ENCODE measurements around the gene CKM.

CKM gene

DNA sequence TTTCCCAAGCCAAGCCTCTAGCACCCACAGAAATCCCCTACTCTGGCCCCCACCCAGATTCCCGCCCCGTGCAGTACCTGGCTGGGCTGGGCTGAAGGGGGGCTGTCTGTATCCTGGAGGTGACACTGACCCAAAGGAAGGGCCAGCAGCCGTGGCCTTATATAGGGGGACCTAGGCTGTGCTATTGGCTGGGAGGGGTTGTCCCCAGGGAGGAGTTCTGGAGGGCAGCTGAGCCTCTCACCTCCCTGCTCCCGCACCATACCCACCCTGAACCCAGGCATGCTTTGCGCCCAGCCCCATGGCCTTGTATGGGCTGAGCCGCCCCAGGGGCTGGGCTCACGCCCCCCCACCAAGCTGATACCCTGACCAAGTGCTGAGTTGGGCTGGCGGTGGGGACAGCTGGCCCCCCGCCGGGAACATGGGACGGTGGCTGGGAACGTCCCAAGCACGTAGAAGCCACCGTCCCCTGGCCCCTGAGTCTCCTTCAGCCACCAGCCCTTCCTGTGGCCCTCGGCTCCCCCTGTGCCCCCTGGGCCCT lies at the start of gene CKM:
TSS of gene CKM (minus strand) at position 132 of the 538 bp plus-strand sequence. CDS start 3,162 bp downstream, outside the sequence.
- no peak for DNase-seq

DNA sequence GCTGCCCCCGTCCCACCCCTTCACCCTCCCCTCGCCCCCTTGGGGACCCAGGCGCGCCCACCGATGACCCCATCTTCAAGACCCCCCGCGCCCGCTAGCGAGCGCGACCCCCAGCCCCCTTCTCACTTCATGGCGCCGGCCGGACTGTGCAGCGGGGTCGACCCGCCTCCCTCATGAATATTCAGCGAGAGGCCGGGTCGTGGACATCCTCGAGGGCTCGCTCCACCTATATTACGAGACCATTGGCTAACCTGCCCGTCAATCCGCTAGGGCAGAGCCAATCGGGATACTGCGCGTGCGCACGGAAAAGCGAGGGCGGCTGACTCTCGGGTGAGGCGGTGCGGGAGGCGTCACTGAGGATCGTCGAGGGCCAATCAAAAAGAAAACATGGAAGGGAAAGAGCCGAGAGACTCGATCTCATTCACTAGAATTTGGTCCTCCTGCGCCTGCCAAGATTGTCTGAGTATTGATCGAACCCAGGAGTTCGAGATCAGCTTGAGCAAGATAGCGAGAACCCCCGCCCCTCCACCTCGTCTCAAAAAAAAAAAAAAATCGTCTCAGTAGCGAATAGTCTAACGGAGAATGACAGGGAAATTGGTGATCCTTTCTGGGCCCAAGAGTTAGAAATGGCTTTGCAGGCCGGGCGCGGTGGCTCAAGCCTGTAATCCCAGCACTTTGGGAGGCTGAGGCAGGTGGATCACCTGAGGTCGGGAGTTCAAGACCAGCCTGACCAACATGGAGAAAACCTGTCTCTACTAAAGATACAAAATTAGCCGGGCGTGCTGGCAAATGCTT lies 47.9 kb upstream of the CKM start, which contains the start of gene ERCC2:
TSS of gene ERCC2 (minus strand) at position 164 of the 795 bp plus-strand sequence. CDS start at position 131, 33 bp downstream.
- DNase-seq = peak; percentile 95

DNA sequence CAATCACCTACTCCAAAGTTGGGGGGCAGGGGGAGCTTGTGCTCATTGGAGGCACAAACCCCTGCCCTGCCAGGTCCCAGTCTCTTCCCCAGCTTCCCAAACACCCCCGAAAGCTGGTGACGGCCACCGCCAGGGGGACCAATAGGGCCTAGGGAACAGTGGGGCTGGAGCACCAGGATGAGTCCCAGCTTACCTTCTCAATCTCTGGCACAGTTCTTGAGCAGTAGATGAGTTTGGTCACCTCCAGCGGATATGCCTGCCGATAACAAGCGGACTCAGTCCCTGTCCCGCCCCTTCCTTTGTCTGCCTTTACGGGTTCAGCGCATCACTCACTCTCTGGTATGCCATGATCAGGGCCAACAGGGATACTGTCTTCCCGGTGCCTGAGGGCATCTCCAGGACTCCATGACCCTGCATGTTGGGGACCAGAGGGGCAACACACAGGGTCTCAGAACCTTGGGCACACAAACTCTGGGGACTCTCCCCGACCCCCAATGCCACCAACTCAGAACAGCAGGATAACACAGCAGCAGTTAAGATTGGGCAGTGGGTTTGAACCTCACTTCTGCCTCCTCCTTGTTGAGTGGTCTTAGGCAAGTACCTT lies 46.2 kb upstream of the CKM start:
- DNase-seq = no peak

DNA sequence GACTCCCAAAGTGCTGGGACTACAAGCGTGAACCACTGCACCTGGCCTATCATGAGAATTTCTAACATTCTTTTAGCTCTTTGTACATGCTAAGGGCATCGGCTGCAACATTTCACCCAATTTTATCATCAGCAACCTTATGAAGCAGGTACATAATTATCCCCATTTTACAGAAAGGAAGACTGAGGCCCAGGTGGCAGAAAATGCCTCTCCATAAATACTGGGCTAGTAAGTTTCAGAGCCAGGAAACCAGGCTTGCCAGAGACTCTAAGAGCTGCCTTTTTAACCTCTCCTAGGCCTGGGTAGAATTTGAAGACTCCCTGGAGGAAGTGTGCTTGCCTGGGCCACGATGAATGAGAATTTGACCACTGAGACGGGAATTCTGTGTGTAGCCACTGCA lies 45.5 kb upstream of the CKM start:
- no peak for DNase-seq

DNA sequence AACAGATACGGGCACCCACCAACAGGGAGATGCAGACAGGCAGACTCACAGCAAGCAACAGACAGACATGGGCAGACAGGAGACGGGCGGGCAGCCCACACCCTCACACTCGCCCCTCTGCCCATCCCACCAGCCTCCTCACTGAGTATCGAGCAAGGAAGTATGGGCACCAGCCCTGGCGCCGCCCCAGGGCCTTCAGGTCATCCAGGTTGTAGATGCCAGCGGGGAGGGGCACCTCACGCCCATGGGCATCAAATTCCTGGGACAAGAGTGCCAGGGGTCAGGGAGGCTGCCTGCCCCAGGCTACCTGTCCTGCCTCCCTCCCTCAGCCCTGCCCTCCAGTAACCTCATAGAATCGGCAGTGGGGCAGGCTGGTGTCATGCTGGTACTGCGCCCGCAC lies 42.0 kb upstream of the CKM start:
- no peak for DNase-seq

DNA sequence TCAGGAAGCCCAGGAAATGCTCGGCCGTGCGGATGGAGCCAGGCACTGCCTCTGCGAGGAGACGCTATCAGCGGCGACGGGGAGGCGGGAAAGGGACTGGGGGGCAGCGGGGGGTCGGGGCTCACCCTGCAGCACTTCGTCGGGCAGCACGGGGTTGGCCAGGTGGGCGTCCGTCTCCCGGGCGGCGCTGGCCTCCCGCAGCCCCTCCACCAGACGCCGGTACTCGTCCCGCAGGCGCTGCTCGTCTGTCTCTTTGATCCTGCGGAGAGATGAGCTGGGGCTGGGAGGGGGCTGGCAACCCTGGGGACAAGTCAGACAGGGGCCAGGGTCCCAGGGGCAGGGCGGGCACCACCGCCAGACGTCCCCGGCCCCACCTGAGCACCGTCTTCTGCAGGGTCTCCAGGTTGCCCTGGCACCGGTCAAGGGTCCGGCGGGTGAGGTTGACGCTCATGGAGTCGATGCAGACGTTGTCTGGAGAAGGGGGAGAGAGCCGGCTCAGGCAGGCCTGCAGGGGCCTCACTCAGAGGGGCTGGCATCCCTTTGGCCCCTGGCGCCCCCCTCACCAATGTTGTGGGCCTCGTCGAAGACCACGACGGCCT lies 41.3 kb upstream of the CKM start:
- no peak for DNase-seq

DNA sequence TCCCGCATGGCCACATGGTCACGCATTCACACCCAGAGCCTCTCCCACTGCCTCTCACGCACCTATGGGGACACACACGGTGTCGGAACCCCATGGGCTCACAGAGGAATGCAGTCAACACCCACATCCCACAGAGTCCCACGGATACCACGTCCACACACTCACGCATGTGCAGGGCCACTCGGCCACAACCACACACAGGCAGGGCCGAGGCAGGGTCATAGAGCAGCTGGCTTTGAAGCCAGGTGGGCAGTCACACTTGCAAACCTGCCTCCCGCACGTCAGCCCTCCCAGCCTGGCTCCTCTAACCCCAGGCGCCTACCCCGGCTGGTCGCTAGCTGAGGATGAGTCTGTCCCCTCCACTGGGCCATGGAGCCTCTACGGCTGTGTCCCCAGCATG lies 39.6 kb upstream of the CKM start:
- DNase-seq = no peak

DNA sequence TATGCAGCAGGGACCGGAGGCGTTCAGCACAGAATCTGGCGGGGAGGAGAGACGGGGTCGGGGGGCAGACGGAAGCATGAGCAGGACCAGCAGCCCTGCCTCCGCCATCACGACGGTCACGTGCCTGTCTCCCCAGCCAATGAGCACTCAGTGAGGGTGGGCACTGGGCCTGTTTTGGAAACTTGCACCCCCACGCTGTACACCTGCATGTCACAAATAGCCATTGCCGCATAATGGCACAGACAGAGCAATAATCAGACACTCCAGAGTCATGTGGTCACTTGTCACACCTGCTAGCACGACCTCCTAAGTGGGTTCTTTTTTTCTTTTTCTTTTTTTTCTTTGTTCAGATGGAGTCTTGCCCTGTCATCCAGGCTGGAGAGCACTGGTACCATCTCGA lies 38.9 kb upstream of the CKM start:
- no peak for DNase-seq

DNA sequence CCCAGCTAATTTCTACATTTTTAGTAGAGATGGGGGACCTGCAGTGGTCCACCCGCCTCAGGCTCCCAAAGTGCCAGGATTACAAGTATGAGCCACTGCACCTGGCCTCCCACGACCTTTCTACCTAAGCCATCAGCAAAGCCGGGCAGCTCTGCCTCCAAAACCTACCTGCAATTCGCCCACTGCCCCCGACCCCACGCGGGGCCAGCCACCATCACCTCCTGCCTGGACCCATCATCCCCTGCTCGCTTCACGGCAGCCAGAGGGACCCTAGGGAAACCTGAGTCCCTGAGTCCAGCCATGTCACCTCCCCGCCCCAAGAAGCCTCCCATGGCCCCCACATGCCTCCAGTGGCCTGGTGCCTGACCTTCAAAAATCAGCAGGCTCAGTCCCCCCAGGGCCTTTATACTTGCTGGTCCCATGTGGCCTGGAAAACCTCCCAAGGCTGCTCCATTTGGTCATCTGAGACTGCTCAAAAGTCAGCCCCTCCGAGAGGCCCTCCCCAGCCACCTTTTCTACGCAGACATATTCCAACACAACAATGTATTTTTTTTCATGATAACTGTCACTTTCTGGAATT lies 35.6 kb upstream of the CKM start:
- DNase-seq = no peak

DNA sequence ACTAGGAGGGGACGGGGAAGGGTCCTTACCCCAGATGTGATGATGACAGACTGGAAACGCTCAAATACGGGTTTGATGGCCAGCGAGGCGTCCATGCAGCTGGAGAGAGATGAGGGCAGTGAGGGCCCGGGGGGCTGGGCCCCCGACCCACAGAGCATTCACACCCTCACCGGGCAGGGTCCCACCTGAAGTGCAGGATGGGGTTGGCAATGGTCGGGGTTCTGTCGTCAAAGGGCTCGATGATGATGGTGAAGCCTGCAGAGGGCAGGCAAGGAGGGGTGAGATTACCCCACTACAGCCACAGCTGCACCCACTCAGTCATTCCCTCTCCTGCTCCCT lies 34.7 kb upstream of the CKM start:
- DNase-seq = no peak

DNA sequence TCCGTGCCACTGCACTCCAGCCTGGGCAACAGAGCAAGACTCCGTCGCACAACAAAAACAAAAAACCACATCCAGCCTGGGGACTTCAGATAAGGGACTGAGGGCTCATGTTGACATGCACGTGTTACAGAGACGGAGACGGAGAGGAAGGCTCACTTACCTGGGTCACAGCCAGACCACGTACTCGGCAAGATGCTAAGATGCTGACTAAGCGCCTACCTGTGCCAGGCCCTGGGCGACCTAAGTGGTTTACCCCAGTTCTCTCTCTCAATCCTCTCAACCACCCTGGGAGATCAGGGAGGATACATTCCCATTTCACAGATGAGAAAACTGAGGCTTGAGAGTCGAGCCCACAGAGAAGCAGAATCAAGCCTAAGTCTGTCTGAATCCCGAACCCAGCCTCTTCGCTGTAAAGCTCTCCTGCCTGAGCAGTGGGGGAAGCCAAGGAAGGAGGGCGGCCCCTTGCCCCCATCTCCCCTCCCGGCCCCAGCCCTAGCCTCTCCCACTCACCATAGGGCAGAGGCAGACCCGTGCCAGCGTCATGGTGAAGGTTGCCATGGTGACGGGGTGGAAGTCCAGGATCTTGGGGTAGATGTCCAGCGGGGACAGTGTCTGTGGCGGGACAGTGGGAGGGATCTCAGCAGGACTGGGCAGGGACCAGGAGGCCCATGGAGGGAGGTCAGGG lies 34.2 kb upstream of the CKM start:
- DNase-seq = no peak

DNA sequence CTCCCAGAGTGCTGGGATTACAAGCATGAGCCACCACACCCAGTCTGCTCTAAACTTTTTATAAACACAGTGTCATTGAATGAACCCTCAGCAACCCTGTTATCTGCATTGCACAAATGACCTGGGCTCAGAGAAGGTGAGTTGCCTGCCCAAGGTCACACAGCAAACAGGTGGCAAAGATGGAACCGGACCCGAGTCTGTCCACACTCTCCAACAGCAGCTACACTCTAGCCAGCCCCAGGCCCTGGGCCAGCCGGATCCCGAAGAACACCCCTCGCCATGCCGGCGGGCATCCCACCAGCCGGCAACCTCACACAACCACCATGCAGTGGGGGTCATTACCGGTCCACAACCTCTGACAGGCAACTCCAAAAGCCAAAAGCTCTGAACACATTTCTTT lies 33.2 kb upstream of the CKM start:
- DNase-seq = no peak

DNA sequence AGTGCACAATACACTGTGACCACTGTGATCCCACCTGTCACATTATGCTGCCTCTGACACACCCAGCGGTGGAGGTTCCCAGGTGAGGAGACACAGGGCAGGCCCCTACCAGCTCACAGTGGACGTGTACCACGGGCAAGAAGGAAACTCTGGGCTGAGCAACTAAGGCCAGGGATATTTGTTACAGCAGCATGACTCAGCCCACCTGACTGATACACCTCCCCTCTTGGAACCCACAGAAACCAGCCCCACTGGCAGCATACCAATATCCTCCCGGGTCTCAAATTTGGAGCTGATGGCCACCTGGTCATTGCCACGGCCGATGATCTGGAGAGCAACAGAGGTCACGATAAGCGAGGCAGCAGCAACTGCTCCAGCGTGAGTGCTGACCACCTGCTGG lies 32.7 kb upstream of the CKM start:
- DNase-seq = no peak

DNA sequence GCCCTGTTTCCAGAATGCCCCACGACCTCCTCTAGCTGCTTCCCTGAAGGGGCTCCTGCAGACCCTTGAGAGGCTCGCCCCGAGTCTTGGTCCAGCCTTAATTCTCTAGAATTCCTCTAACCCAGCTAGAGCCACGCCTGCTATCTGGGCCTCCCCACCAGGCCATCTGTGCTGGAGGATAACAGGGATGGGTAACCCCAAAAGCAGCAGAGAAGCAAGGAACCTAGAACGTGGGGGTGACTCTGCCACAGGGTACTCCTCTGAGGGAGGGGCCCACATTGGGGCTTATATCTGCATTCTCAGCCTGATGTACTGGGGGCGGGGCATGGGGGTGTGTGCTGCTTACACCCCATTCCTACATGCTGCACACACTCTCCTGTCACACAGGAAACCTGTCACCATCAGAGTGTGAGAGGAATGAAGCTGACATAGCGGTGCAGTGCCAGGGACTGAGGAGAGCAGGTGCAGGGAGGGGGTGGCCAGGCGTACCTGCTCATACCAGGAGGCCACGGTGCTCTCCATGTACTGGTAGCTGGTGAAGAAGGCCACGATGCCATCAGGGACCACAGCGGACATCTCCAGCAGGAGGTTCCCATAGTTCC lies 31.7 kb upstream of the CKM start:
- DNase-seq = no peak

DNA sequence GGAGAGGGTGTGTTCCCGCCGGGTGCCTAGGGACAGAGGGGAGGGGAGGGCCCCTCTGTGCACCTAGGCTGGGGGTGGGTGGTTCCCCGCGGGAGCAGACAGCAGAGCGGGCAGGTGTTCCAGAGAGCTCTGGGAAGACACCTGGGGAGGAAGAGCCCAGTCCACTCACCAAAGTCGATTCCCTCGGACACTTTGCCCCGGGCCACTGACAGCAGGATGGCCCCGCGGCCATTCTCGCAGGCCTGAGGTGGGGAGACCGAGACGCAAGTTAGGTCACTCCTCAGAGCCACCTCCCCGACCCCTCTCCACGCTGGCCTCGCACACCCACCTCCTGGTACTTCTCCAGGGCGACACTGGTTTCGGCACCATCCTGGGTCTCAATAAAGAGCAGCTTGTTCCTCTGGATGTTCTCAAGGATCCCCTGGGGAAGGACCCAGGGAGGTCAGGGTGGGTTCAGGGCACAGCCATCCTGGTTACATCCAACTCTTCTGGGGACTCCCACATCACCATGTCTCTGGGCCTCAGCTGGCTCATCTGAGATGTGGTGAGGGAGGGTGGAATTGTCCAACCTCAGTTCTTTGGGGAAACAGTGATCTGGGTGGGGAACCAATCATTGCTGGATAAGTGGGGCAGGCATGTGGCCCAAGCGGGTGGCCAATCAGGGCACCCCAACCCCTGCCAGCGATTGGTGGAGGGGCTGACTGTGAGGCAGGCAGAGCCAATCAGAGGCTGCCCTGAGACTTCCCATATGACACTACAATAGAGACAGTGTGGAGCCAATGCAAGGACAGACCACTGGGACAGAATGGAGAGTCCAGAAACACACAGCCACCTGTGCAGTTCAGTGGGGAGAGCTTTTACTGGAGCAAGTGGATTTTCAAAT lies 30.5 kb upstream of the CKM start:
- DNase-seq = no peak

DNA sequence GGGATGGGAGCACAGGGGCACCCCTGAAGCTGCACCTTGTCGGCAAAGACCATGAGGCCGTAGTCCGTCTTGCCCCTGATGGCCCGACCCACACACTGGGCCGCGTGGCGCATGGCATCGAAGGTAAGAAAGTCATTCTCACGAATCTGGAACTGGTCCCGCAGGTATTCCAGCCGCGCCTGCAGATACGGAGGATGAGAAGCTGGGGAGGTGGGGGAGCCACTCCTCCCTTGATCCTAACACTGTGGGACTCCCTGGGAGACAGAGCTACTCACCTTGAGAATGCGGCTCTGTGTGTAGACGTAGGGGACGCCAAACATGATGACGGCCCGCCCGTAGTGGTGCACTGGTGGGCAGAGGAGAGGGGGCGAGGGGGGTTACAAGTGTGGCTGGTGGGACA lies 29.8 kb upstream of the CKM start:
- no peak for DNase-seq

DNA sequence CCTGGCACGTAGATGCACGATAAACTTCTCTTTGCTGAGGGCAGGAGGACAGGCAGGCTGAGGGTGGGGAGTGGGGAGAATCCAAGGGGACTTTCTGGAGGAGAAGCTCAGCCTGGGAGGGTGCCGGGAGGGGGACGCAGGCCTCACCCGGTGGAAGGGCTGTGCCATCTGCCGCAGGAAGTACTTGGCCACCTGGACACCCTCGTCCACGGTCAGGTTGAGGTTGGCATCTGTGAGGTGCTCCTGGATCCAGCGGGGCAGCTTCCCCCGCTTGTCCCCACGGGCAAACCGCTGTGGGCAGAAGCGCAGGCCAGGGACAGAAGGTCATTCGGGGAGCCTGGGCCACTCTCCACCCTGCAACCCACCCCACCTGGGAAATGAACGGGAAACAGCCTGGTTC lies 29.4 kb upstream of the CKM start:
- DNase-seq = no peak

DNA sequence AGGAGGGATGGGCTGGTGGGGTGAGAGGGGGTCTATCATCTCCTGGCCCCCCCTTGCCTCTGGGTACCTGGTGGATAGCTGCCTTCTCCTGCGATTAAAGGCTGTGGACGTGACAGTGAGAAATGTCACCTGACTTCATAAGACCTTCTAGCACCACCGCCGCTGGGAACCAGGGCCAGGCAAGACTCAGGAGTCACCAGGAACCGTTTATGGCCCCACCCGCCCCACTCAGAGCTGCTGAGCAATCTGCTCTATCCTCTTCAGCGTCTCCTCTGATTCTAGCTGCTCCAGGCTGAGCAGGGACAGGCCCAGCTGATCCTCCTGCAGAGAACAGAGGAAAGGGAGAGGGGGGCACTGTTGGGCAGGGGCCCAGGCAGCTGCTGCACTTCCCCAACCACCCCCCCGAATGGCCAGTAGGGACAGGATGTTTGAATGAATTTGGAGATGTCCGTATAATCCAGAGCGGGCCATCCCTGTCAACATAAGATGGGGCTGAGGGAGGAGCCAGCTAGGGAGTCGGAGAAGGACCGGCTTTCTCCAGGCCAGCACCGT lies 28.8 kb upstream of the CKM start:
- no peak for DNase-seq

DNA sequence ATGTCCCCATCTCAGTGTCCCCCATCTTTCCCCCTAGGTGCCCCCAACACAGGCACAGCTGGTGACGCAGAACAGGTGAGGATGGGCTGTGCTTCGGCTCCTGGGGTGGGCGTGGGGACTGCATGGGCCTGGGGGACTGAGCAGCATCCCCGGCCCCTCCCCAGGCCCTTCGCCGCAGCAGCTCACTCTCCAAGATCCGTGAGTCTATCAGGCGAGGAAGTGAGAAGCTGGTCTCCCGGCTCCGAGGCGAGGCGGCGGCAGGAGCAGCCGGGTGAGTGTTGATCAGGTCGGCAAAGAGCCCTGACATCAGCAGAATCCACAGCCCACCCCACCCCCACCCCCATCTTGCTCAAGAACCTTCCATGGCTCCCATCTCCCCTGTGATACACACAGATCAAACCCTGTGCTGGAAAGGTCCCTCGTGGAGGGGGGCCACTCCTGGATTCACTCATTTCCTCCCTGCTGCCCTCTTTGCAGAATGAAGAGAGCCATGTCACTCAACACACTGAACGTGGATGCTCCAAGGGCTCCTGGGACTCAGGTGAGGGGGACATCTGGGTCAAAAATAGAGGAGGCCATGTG lies 27.9 kb upstream of the CKM start:
- DNase-seq = no peak

DNA sequence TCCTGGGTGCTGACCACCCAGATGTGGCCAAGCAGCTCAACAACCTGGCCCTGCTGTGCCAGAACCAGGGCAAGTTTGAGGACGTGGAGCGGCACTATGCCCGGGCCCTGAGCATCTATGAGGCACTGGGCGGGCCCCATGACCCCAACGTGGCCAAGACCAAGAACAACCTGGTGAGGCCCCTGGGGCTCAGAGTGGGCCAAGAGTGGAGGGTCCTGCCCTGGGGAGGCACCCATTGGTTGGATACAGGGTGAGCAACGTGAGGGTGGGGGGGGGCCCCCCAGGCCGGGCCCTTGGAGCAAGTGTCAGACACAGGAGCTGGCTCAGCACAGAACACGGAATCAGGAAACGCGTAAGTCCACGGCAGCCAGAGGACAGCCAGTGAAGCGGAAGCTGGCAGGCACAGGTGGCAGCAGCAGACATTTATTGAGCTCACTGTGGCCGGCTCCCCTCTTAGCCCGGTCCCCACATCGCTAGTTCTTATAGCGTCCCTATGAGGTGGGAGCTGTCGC lies 26.8 kb upstream of the CKM start:
- DNase-seq = no peak

DNA sequence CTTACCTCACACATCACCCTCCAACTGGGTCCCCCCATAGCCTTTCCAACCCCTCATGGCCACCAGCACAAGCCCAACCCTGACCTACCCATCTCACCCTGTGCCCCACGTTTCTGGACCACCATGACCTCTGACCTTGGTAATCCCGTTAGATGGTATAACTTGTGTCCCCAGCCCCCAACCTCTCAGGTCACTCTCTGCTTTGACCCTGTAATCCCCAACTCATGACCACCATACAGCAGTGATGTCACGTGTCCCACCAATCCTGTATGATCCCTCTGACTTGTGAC lies 26.4 kb upstream of the CKM start:
- no peak for DNase-seq

All from NCI-H1092 (cell line).